ENCODE data around the gene VEGFA. TPM values are rescaled to one million over a fixed set of nuclear protein-coding genes. Genes with fewer than 3 reads are reported as not detected.

The VEGFA gene
- total and polyA plus RNA-seq, 2 of the 8 experiments (the other 6 are each of a cell fraction or from before 2014, with no cell fraction given), result 42.2 to 58.5 TPM

DNA sequence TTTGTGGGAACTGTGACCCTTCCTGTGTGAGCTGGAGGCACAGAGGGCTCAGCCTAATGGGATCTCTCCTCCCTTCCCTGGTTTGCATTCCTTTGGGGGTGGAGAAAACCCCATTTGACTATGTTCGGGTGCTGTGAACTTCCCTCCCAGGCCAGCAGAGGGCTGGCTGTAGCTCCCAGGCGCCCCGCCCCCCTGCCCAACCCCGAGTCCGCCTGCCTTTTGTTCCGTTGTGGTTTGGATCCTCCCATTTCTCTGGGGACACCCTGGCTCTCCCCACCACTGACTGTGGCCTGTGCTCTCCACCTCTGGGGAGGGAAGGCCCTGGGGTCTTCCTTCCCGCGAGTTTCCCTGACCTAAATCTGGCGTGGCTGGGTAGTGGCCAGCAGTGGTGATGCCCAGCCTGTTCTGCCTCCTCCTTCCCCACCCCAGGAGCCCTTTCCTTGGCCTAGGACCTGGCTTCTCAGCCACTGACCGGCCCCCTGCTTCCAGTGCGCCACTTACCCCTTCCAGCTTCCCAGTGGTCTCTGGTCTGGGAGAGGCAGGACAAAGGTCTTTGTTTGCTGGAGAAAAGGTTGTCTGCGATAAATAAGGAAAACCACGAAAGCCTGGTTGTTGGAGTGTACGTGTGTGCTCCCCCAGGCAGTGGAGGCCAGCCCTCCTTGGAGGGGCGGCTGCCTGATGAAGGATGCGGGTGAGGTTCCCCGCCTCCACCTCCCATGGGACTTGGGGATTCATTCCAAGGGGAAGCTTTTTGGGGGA, 4.9 kb downstream of the VEGFA start (continued):
- TF ChIP-seq NANOG (IDR thresholded peaks at IDR 0.05; ENCODE audit: insufficient read depth, low read depth, low read length, poor library complexity, severe bottlenecking), result no peak
- no peak for TF ChIP-seq POU5F1 (IDR thresholded peaks at IDR 0.05; ENCODE audit: low read depth, low read length)
- peak; percentile 65 to 69 for TF ChIP-seq RAD21 (IDR thresholded peaks at IDR 0.05 in 1 of 2, conservative IDR thresholded peaks at IDR 0.05 in 1 of 2; ENCODE audit: low read depth in 2 of 2, low read length in 2 of 2)
- no peak for TF ChIP-seq KDM5A (IDR thresholded peaks at IDR 0.05; ENCODE audit: low read length)
- no peak for TF ChIP-seq JUND (IDR thresholded peaks at IDR 0.05; ENCODE audit: low read length)
- TF ChIP-seq, protein P1, sequence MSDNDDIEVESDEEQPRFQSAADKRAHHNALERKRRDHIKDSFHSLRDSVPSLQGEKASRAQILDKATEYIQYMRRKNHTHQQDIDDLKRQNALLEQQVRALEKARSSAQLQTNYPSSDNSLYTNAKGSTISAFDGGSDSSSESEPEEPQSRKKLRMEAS (IDR thresholded peaks at IDR 0.05), result peak; percentile 51; the same call in 1 of the 2 replicates
- no peak for TF ChIP-seq JUN (IDR thresholded peaks at IDR 0.05; ENCODE audit: low read depth, low read length)
- TF ChIP-seq ZNF274 (IDR thresholded peaks at IDR 0.05; ENCODE audit: borderline replicate concordance, extremely low read depth, low read length), result no peak
- peak in 1 of 2 experiments; percentile 75; a peak in 1 of 4 replicates for TF ChIP-seq SIN3A (conservative IDR thresholded peaks at IDR 0.05 in 1 of 2, IDR thresholded peaks at IDR 0.05 in 1 of 2; ENCODE audit: low read depth in 1 of 2, low read length in 2 of 2)
- TF ChIP-seq EGR1 (IDR thresholded peaks at IDR 0.05; ENCODE audit: borderline replicate concordance, low read depth, low read length), result no peak
